Measurements from ENCODE around the gene CD101. TPM values are rescaled to one million over a fixed set of nuclear protein-coding genes. Genes with fewer than 3 reads are reported as not detected.

Gene CD101
- total and polyA plus RNA-seq, 2 of the 8 experiments (the other 6 are each of a cell fraction or from before 2014, with no cell fraction given): 1.1 to 1.2 TPM

- TF ChIP-seq CHD7 (IDR thresholded peaks at IDR 0.05; ENCODE audit: insufficient replicate concordance, low read length) (no peak), SP4 (IDR thresholded peaks at IDR 0.05; ENCODE audit: low read length) (no peak), CBX5 (IDR thresholded peaks at IDR 0.05; ENCODE audit: low read depth, low read length) (no peak)
These were observed 44.1 kb downstream of the CD101 start (continued) for GRCh38 chr1:117045644-117046043.
